Fibroblast of skin of abdomen (primary cell): ENCODE data around the gene SPG7.

ENCODE experiments used
- DNase-seq: peaks from one replicate; pipeline ENCODE4 v3.0.0-alpha.2; 2013

Gene SPG7

DNA sequence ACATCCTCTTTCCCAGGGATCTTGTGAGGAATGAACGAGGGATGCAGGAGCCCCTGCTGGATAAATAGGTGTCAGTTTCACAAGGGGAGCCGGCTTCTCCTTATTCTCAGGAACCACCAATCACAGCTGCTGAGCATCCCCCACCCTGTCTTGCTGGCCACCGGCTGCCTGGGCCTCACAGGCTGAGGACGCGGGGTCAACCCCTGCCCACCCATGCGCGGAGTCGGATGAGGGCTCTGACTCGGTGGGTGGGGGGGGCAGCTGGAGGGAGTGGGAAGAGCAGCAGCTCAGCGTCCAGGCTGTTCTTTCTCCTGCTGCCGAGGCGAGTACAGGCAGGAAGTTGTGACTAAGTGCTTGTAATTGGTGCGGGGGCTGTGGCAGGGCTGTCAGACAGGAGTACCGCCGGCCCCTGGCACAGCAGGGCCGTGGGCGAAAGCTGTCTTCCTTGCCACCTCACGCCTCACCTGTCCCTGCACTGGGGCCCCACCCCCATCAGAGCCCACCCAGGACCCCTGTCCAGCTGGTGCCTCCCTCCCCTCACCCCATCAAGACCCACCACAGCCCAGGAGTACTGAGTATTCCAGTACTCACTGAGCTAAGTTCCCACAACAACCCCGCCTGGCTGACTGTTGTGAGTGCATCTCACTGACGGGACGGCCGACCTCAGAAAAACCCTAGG, 94.2 kb downstream of the SPG7 start:
- peak; percentile 79 for DNase-seq

DNA sequence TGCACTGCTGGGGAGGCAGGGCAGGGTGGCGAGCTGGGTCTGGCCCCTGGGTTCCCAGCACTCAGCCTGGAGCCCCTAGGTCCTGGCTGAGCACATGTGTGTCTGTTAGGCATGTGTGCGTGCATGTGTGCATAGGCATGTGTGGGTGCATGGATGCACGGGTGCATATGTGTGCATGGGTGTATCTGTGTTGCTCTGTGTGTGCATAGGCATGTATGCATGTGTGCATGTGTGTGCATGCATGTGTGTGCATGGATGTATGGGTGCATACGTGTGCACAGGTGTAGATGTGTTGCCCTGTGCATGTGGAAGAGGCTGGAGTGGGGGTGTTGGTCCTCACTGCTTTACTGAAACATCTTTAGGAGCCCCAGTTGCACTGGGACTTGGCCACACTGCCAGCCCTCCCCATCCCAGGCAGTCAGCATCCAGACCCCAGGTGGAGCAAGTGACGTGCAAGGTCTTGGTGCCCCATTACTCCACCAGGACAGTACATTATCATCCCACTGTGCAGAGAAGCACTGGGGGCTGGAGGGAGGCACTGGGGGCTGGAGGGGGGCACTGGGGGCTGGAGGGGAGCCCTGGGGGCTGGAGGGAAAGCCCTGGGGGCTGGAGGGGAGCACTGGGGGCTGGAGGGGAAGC, 94.9 kb downstream of the SPG7 start:
- no peak for DNase-seq

DNA sequence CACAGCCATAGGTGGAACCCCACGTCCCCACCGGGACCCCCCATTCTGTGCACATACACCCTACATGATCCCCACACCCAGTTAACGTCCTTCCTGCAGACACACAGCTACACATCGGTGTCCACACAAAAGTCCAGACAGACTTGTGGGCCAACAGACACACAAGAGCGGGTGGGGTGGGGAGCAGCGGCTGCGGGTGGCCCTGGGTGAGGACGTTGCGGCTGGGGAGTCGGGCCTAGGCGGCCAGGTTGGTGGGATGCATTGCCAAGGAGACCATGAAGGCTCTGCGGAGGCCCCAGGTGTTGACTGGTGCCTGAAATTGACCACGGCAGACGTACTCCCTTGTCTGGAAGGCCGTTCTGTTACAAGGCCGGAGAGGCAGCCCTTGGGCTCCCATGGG, 96.6 kb downstream of the SPG7 start:
- no peak for DNase-seq

DNA sequence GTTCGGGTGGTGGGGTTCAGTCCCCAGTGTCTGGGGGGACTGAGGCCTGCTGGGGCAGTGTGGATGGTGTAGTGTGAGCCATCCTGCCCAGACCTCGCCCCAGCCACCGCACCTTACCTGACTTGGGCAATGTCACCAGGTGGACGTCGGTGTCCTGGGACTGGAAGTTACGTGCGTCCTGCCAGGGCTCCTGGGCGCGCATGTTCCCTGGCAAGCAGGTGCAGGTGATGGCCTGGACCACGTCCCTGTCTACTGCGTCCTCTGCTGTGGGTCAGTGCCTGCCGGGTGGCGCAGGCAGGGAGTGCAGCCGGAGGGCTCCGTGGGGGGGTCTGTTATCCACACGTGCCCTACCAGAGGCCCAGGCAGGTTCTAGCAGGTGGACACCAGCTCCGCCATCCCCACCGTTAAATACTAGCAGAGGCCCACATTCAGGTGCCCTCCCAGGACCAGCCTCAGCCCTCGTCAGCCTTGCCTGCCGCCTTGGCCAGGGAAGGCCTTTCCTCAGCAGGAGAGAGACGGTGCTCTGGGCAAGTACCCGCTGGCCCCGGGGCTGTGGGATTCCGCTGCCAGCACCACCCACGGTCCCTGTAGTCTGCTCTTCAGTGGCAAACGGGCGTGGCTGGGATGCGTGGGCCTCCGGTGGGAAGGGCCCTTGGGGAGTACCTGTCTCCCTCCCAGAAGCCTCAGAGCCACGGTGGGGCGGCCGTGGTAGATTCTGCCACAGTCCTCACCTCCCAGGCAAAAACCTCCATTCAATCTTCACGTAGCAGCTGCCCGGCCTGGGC, 97.2 kb downstream of the SPG7 start:
- no peak for DNase-seq

DNA sequence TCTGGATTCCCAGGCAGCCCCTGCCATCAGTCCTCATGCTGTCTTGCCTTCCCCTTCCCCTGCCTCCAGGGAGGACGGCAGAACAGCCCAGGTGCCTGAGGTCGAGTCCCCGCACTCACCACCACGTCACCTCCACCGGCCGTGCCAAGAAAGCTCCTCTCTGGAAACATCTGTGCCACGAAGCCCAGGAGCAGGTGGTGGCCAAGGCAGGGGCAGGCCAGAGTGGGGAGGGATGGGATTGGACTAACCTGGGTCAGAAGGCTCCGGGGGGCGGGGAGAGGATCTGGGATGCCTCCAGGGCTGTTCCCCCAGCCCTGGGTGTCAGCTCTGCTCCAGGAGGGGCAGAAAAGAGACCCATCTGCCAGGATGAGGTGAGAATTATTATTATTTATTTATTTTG, 97.8 kb downstream of the SPG7 start:
- DNase-seq, result no peak
